Measurements from ENCODE around the gene WDR55. TPM values are rescaled to one million over a fixed set of nuclear protein-coding genes. Genes with fewer than 3 reads are reported as not detected.
"Not testable (repeated sequence)": the region's sequence is repeated elsewhere in the genome, so short reads cannot be mapped to it uniquely, and the experiment has no call there.

Gene WDR55
- total RNA-seq, 1 donor from 2014 or later: 43.3 TPM

DNA sequence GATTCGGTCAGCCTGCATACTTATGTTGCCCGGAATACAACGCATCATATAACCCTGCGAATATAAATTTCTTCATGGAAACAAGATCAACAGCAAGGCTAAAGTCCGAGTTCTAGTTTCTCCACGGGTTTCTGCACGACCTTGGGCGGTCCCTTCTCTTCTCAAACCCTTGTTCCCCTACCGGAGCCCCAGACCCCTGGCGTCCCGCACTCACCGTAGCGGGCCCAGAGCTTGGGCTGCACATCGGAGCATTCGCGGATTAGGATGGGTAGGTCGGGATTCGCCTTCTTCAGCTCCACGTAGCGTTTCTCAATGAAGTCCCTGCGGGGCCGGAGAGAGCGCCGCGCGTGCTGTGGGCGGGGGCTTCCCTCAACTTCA lies 17.7 kb upstream of the WDR55 start:
- DNase-seq (ENCODE audit: low read depth): no peak

DNA sequence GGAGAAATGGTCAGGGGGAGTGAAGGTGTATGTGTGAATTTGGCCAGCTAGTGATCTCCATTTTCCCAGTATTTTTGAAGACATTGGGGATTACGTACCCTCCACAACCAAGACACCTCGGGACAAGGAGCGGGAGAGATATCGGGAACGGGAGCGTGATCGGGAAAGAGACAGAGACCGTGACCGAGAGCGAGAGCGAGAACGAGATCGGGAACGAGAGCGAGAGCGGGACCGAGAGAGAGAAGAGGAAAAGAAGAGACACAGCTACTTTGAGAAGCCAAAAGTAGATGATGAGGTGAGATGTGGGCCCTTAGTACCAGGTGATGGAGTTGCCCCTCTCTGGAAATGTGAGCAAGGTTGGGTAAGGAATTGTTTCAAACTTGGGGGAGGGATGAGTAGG lies 5.8 kb upstream of the WDR55 start:
- no peak for DNase-seq (ENCODE audit: low read depth)

DNA sequence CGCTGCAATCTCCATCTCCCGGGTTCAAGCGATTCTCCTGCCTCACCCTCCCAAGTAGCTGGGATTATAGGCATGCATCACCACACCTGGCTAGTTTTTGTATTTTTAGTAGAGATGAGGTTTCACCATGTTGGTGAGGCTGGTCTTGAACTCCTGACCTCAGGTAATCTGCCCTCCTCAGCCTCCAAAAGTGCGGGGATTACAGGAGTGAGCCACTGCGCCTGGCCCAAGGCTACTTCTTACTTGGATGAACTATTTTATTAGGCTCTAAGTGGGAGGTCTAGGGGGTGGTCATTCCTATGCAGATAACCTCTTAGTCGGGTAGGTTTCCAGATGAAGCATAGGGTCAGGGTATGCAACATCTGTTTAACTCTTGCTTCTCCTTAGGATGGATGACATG lies 4.3 kb upstream of the WDR55 start:
- not testable (repeated sequence) for DNase-seq (ENCODE audit: low read depth)

DNA sequence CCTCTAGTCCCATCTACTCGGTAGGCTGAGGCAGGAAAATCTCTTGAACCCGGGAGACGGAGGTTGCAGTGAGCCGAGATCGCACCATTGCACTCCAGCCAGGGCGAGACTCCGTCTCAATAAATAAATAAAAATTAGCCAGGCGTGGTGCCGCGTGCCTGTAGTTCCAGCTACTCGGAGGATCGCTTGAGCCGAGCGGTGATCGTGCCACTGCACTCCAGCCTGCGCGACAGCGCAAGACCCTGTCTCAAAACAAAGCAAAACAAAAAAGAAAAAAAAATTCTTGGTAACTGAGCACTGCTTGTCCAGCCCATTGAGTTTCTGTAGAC lies 710 bp upstream of the WDR55 start:
- DNase-seq (ENCODE audit: low read depth): no peak

DNA sequence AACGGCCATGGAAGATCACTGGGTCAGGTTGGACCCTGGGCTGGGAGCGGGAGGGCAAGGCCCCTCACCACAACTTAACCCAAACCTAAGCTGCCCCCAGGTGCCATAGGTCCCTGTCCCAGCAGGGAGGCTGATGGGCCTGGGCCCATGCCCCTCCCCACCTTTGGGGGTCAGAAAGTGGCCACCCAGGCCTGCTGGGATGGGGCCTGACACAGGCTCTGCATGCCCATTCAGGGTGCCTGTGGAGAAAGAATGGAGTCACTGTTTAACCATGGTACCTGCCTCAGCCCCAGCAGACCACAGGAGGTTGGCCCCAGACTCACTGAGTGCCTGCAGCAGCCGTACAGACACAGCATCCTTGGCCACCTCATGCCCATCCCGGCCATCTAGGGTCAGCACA lies 6.3 kb downstream of the WDR55 start:
- not testable (repeated sequence) for DNase-seq (ENCODE audit: low read depth)

DNA sequence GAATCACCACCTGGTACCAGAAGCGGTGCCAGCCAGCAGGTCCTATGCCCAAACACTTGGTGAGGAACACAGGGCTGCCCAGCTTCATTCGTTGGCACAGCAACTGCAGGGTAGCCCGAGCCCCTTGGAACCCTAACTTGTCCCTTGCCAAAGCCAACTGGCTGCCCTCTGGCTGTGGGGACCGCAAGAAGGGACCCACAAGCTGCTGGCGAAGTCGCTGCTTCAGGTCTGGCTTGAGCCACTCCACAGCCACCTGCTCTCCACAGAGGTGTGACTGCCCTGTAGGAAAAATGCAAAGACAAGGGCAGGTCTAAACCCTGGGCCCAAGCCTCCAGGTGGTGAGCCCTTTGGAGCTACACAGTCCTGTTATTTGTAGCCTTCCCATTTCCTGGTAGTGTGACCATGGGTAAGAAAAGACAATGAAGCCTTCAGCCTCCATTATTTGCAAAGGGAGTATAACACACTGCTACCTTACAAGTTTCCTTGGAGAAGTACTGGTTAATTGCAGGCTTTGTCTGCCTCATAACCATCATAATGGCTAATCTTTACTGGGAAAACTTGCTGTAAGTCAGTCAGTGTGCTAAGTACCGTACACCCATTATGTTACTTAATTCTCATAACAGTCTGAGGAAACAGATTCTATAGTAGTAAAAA lies 6.9 kb downstream of the WDR55 start:
- DNase-seq (ENCODE audit: low read depth): no peak

DNA sequence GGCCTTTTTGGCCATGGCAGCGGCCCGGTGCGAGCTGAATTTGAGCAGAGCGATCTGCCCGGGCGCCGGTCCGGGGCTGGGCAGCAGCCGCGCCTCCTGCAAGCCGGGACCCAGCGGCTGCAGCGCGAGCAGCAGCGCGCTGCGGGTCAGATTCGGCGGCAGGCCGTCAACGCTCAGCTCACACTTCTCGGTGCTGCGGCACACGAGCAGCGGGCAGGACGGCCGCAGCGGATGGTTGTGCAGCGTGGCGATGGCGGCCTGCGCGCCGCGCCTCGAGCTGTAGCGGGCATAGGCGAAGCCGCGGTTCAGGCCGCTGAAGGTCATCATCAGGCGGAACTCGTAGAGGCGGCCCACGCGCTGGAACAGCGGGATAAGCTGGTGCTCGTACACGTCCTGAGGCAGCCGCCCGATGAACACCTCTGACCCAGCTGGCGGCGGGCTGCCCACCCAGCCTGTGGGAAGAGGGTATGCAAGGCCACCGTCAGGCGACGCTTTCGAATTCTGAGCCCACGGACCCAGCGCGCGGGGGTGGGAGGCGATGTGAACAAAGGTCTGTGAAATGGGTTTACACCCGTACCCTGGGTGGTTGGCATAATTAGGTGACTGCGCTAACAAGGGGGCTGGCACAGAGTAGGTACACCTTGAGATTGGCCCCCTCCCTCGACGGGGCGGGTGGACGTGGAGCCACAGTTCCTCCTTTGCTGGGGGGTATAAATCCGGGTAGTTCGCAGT lies 7.9 kb downstream of the WDR55 start:
- no peak for DNase-seq (ENCODE audit: low read depth)

DNA sequence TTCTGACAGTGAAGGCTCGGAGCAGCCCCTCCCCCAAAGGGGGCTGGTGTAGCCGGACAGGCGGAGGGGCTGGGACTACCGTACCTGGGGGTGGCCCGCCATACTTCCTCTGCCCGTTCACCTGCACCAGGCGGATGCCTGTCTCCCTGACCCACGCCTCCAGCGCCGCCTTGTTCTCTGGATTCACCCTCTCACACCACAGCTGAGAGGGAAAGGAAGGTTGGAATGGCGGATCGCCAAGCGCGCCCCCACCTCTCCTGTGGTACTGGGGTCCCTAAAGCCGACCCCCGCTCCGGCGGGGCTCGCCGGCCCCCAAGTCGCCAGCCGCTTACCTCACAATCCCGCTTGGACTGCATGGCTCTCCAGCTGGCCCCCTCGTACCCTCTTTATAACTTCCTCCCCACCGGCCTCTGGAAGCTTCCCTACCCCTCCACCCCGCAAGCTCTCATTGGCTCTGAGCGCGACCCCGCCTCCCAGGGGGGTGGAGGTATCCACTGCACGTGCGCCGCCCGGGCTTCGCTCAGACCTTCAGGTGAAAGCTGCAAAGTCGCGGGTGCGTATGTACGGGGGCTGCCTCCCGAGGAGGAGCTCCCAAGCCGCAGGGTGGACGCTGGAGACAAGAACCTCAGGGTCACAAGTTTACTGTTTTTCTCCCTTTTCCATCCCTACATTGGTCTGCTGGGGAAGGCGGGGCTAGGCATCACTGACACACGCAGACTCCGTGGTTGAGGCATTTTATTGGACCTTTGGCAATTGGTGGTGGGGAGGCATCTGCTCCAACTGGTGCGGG lies 8.7 kb downstream of the WDR55 start, which contains the start of gene DND1:
TSS of gene DND1 (minus strand) at position 390 of the 790 bp plus-strand sequence. CDS start at position 356, 34 bp downstream.
- DNase-seq (ENCODE audit: low read depth): no peak

DNA sequence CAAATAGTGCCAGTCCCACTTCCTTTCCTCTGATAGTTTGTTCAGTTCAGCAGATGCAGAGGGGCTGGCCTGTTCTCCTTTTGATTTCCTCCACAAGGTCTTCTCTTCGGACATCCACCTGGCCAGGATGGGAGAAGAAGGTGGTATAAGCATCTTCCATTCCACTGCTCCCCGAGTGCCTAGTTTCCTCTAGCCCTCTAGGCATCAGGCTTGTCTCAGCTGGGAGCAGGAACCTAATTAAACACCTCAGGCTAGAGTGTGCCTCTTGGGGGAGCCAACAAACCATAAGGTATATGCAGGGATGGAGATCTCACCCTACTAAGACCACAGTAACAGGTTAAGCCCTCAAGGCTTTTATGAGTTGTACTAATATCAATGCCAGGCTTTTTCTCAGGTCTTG lies 9.5 kb downstream of the WDR55 start:
- DNase-seq (ENCODE audit: low read depth): no peak

DNA sequence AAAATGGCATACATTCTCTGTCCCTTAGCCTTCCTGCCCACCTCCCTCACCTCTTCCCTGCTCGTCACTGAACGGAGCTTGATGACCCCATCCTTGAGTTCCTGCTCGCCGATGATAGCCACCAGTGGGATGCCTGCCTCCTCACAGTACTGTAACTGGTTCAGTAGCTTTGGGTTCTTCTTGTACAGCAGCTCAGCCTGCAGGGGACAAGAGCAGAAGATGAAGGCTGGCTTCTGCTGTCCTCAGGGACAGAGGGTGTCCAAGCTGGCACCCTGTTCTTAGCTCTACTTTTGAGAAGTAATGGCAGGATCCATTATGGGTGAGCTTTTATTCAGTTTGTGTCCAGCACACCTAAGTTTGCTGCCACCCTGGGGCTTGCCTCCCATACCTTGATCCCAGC lies 9.9 kb downstream of the WDR55 start:
- no peak for DNase-seq (ENCODE audit: low read depth)

DNA sequence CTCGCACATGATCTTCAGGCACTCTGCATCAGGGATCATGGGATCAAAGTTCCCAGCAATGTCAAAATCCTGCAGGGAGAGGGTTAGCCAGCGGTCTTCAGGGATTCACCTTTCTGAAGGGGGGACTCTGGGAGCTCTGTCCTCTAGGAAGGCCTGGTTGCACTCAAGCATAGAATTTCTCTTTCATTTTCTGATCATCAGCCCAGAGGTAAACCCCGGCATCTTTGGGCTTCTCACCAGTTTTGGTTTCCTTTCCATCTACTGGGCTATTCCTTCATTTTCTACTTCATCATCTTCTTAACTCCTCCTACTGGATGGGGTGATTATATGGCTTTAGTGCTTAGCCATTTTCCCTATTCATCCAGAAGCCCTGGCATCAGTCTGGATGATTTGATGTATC lies 13.2 kb downstream of the WDR55 start:
- DNase-seq (ENCODE audit: low read depth): no peak

DNA sequence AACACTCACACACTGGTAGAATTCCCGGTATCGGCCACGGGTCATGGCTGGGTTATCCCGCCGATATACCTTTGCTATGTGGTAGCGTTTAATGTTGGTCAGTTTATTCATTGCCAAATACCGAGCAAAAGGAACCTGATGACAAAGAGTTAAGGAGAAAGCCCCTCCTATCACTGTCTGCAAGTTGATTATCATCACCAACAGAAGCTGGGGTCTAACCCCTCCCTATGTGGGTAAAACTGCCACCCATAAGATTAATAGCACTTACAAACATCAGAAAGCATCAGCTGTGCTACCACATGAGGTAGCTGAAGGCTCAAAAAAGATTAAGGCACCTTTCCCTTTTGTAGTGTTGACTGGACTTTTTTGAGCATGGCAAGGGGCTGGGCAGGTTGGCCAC lies 14.3 kb downstream of the WDR55 start:
- no peak for DNase-seq (ENCODE audit: low read depth)

DNA sequence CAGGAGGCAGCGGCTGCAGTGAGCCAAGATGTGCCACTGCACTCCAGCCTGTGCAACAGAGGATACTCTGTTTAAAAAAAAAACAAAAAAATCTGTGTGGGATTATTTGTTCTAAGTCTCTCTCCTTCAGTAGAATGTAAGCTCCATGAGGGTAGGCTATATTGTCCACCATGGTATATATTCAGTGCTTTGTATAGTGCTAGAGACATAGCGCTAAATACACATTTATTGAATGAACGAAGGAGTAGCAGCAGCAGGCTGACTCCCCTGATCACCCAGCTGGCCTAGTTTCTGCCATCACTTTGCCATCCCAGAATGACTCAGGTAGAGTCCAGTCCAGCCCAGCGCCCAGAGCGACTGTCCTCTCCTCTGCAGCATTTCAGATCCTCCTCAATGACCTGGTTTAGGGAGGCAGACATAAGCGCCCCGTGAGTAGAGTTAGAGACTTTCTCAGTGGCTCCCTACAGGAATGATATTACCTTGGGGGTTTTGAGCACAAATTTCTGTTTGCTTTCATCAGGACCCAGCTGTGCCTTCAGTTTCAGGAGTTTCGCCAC lies 25.8 kb downstream of the WDR55 start:
- peak; percentile 2 for DNase-seq (ENCODE audit: low read depth)

DNA sequence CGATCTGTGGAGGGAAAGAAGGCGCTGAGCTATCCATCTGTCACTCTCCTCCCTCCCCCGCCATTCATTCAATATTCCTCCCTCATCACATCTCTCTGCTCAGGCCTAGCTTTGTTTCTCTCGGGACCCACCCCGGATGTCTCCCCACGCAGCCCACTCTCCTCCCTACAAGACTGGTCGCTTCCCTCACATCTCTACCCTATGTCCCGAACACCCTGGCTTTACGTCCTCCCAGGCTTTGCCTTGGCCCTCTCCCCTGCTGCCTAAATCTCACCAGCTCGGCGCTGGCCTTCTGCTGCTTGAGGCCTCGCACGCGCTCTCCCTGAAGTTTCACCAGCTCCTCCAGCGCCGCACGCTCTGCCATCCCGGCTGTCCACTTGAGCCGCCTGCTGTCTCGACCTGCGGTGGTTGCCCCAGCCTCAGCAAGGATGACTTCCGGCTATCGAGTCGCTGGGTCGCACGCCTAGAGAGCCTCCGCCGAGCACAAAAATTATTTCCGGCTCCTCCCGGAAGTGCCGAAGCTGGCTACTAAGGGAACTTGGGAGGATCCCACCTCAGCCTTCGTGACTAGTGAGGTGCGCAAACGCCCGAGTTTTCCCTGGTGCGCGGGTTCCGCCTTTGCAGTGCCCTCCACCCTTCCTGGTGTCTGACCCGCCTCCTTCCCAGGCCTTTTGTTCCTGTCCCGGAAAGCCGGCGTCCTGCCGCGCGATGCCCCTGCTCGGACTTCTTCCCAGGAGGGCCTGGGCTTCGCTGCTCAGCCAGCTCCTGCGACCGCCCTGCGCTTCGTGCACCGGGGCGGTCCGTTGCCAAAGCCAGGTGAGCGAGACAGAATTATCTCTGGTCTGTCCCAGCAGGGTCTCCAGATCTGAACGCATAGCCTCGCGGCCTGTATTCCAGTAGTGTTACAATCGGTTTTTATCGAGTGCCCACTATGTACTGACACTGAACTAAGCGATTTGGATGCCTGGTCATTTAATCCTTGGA lies 26.5 kb downstream of the WDR55 start, which contains the start of the genes HARS1 and HARS2:
TSS of gene HARS1 (minus strand) at position 430 of the 984 bp plus-strand sequence. CDS start at position 364, 66 bp downstream.
TSS of gene HARS2 (plus strand) at position 515 of the 984 bp plus-strand sequence. CDS start at position 709, 194 bp downstream.
- DNase-seq (ENCODE audit: low read depth): peak; percentile 95

DNA sequence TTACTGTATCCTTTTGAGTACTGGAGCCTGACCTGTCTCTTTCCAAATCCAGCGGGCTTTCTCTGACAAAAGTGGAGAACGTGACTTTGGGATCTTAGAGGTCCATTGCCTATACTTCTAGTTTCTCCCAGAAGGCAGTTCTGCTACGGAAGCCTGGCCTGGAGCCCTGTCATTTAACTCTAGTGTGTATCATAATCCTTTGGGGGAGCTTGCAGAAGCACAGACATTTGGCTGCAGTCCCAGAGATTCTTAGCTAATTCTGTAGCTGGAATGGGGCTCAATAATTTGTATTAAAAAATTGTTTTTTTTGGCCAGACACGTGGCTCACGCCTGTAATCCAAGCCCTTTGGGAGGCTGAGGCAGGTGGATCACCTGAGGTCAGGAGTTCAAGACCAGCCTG lies 29.6 kb downstream of the WDR55 start:
- DNase-seq (ENCODE audit: low read depth): no peak

DNA sequence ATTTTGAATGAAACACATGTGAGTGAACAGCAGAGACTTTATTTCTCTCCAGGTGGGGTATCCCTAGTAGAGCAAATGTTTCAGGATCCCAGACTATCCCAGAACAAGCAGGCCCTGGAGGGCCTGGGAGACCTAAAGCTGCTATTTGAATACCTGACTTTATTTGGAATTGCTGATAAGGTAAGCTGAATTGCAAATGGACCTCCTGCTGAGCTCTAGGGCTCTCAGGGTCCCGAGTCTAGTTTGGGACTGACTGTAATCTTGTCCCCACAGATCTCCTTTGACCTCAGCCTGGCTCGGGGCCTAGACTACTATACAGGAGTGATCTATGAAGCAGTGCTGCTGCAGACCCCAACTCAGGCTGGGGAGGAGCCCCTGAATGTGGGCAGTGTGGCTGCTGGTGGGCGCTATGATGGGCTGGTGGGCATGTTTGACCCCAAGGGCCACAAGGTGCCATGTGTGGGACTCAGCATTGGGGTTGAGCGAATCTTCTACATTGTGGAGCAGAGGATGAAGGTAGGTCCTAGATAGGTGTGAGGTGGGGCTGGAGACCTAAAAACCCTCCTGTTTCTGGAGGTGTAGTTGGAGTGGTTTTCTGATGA lies 32.3 kb downstream of the WDR55 start:
- DNase-seq (ENCODE audit: low read depth): no peak

DNA sequence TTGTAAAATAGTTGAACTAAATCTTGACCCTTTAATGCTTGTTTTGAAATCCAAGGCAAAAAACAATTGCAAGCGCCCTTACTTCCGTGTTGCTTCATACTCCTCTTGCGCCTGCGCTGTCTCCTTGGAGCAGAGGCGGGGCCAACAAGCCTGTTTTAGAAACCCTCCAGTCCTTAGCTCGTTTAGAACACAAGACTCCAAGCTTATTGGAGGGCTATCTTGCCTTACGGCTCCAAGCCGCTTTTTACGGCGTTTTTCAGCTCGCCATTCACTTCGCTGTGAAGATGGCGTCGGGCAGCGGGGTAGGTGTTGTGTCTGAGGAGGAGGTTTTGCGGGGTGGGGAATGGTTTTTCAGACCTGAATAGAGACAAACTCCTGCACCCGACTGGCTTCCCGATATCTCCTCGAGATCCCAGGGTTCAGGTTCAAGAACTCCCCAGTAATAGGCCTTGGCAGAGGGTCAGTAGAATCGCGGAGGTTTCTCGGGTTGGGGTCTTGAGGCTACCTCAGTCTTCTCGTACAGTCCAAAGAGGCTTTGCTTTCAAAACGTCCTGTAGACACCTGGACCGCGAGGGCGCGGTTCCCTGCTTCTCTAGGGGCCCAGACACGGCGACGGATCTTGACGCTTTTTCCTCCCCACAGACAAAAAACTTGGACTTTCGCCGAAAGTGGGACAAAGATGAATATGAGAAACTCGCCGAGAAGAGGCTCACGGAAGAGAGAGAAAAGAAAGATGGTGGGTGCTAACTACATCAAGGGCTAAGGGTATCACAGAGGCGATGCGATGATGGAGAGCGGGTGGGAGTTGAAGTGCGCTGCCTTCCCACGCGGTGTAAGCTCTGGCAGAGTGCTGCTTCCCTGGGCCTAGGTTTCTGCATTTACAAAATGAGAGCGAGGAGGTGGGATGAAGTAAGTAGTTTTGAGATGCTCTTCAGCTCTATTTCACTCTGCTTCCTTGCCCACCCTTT lies 35.8 kb downstream of the WDR55 start, which contains the start of gene ZMAT2:
TSS of gene ZMAT2 (plus strand) at position 271 of the 968 bp plus-strand sequence. CDS start at position 285, 14 bp downstream.
- peak; percentile 100 for DNase-seq (ENCODE audit: low read depth)

DNA sequence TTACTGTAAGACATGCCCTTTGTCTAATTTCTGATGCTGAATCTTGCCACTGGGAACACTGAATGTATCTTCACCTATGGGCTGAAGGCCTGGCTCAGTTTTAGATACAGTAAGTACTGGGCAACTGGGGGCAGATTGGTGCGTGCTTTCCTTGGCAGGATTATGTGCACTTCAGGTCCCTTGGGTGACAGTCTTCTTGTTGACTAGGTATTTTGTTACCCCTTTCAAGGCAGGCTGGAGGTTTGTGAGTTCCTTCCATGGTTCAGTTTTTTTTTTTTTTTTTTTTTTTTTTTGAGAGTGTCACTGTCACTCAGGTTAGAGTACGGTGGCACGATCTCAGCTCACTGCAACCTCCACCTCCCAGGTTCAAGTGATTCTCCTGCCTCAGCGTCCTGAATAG lies 43.1 kb downstream of the WDR55 start:
- no peak for DNase-seq (ENCODE audit: low read depth)

DNA sequence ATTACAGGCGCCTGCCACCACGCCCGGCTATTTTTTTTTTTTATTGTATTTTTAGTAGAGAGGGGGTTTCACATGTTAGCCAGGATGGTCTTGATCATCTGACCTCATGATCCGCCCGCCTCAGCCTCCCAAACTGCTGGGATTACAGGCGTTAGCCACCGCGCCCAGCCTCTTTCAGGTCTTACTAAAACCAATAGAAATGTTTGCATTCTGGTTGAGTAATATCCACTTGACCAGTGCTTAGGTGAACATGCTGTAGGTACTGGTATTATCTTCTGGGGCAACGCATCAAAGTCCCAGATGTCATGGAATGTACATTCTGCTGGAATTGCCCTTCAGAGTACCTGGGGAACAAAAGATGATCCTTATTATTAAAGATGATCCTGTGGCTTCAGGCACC lies 44.1 kb downstream of the WDR55 start:
- DNase-seq (ENCODE audit: low read depth): not testable (repeated sequence)

Measured in renal cortical epithelial cell (primary cell).